Psoas muscle (tissue), 8 donors: ENCODE data around the gene NUP93. TPM values are rescaled to one million over a fixed set of nuclear protein-coding genes. Genes with fewer than 3 reads are reported as not detected.
"Not testable (repeated sequence)": the region's sequence is repeated elsewhere in the genome, so short reads cannot be mapped to it uniquely, and the experiment has no call there.

Source experiments
- ATAC-seq, 4 donors: fragments of 200-7000 bp; cut with Tn5 transposase; one replicate each; pipeline ENCODE4 v1.9.1; 2020; ENCODE audit warnings: moderate library complexity in 3 of 4, mild to moderate bottlenecking in 2 of 4
- DNase-seq, 2 donors: peaks; one replicate each; pipeline ENCODE4 v3.0.0-alpha.2; 2020
- H3K27ac ChIP-seq: fragments of 200-600 bp; one replicate; pipeline ENCODE4 v1.8.0; 2022
- H3K27me3 ChIP-seq, 3 donors: fragments of 200-600 bp in 1 of 3; one replicate each; pipeline versions ENCODE4 v1.6.1 to v1.8.0; 2013 to 2022; ENCODE audit warnings: low read length in 2 of 3, mild to moderate bottlenecking in 2 of 3, moderate library complexity in 1 of 3; ENCODE audit not compliant: insufficient read depth in 3 of 3
- H3K36me3 ChIP-seq, 2 donors: fragments of 200-600 bp in 1 of 2; one replicate each; pipeline versions ENCODE4 v1.6.1 to v1.8.0; 2013 to 2022; ENCODE audit warnings: low read depth in 1 of 2, mild to moderate bottlenecking in 1 of 2, moderate library complexity in 1 of 2; ENCODE audit not compliant: insufficient read depth in 1 of 2
- H3K4me1 ChIP-seq: fragments of 200-600 bp; one replicate; pipeline ENCODE4 v1.8.0; 2022
- H3K4me3 ChIP-seq: fragments of 200-600 bp; one replicate; pipeline ENCODE4 v1.8.0; 2022; ENCODE audit warnings: mild to moderate bottlenecking
- H3K9me3 ChIP-seq: fragments of 200-600 bp; one replicate; pipeline ENCODE4 v1.8.0; 2022
- WGBS, 3 donors: extraction: QIAGEN DNeasy Blood & Tissue Kit; methylation state at CpG; one replicate each; pipeline versions ENCODE4 v1.1.6 to v1.1.7; 2013; 5-methylcytosine and 5-hydroxymethylcytosine counted together
- intact Hi-C, 2 donors: fragments of 100-400 bp; cut with DNase I; formaldehyde crosslinking; loops; one replicate each; pipeline versions ENCODE4 v1.11.0 to v1.14.2; 2022
- polyA plus RNA-seq, 3 donors: library from polyadenylated mRNA; stranded (reverse); fragments of 200-250 nt; gene quantifications; one replicate each; pipeline ENCODE4 v1.2.3, GENCODE V29; 2013
- total RNA-seq, 4 donors: library from RNA; stranded (reverse); fragmentation: NEBNext Ultra II Directional in 2 of 4; extraction: Animal tissue kit (Norgen Biotek cat#: 25700) in 2 of 4; gene quantifications; one replicate each; pipeline versions ENCODE4 v1.2.1 to v1.2.4, GENCODE V29; 2021 to 2023
- TF ChIP-seq, protein P1 (sequence below): fragments of 200-600 bp; IDR thresholded peaks from one replicate; pipeline ENCODE4 v1.8.0; 2022; ENCODE audit warnings: antibody characterized with exemption
- donor health status: healthy with polysubstance abuse.
- donor health status: DM: no; HTN: no; CAD: no; lungs with moderate emphysema.
- donor health status: Bipolar disorder and iron deficiency.
- donor health status: healthy.
- donor health status: DM: yes; HTN: yes; CAD: no.
- donor health status: DM: no; HTN: no; CAD: no.
- donor health status: DM: no; HTN: no; CAD: no.
- donor health status: DM: yes; HTN: yes; CAD: no.

Gene NUP93
- total and polyA plus RNA-seq, 7 donors: 16.5 to 44.3 (median 25.5) TPM

DNA sequence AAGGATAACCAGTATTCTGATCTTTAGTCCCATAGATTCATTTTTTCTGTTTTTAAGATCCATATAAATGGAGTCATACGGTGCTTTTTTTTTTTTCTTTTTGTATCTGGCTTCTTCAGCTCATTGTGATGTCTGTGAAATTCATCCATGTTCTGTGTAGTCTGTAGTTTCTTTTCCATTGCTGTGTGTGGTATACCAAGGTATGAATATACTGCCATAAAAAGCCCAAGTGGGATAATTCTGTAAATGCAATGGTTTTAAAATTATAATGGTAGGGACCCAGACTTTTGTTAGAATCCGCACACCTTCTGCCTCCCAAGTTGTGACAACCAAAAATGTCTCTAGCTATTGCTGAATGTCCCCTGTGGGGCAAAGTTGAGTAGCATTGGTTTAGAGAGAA lies 7.6 kb downstream of the NUP93 start:
- no peak overlapping the region for H3K4me3 ChIP-seq
- no peak for ATAC-seq
- intact Hi-C loops: no loop called here
- TF ChIP-seq, protein P1, sequence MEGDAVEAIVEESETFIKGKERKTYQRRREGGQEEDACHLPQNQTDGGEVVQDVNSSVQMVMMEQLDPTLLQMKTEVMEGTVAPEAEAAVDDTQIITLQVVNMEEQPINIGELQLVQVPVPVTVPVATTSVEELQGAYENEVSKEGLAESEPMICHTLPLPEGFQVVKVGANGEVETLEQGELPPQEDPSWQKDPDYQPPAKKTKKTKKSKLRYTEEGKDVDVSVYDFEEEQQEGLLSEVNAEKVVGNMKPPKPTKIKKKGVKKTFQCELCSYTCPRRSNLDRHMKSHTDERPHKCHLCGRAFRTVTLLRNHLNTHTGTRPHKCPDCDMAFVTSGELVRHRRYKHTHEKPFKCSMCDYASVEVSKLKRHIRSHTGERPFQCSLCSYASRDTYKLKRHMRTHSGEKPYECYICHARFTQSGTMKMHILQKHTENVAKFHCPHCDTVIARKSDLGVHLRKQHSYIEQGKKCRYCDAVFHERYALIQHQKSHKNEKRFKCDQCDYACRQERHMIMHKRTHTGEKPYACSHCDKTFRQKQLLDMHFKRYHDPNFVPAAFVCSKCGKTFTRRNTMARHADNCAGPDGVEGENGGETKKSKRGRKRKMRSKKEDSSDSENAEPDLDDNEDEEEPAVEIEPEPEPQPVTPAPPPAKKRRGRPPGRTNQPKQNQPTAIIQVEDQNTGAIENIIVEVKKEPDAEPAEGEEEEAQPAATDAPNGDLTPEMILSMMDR: no peak
- H3K27me3 ChIP-seq: no peaks in the 10 kb centered on the region
- DNase-seq: no peak
- 80 to 95% (median 81%) methylated on average over 2 of the region's 2 CpGs for WGBS, 3 donors
- peaks cover 6% of the 10 kb centered on the region for H3K4me1 ChIP-seq
- H3K9me3 ChIP-seq: no peaks in the 10 kb centered on the region
- no peaks in the 10 kb centered on the region for H3K36me3 ChIP-seq
- H3K27ac ChIP-seq: no peak overlapping the region

- no peak for DNase-seq
- 78 to 95% (median 89%) methylated on average over 1 of the region's 1 CpG for WGBS, 3 donors
Measured at GRCh38 chr16:56738221-56738620, 8.3 kb downstream of the NUP93 start.

DNA sequence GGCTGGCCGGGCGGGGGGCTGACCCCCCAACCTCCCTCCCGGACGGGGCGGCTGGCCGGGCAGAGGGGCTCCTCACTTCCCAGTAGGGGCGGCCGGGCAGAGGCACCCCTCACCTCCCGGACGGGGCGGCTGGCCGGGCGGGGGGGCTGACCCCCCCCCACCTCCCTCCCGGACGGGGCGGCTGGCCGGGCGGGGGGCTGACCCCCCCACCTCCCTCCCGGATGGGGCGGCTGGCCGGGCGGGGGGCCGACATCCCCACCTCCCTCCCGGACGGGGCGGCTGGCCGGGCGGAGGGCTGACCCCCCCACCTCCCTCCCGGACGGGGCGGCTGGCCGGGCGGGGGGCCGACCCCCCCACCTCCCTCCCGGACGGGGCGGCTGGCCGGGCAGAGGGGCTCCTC lies 9.4 kb downstream of the NUP93 start:
- H3K36me3 ChIP-seq, H3K27me3 ChIP-seq, ATAC-seq, H3K9me3 ChIP-seq, H3K27ac ChIP-seq, H3K4me3 ChIP-seq, DNase-seq, intact Hi-C loops, H3K4me1 ChIP-seq: not testable (repeated sequence)
- WGBS, 3 donors: 87 to 100% (median 93%) methylated on average over 4 to 13 of the region's 38 CpGs

More at GRCh38 chr16:56738221-56738620, 8.3 kb downstream of the NUP93 start:
- intact Hi-C loops: no loop called here
- Histone ChIP-seq H3K27ac (no peak overlapping the region), H3K4me3 (no peak overlapping the region), H3K27me3 (no peaks in the 10 kb centered on the region), H3K9me3 (no peaks in the 10 kb centered on the region), H3K36me3 (no peaks in the 10 kb centered on the region), H3K4me1 (peaks cover 6% of the 10 kb centered on the region)
- TF ChIP-seq, protein P1: no peak
- ATAC-seq: no peak

- intact Hi-C loops: no loop called here
- H3K9me3 ChIP-seq: no peaks in the 10 kb centered on the region
- H3K4me1 ChIP-seq: peaks cover 9% of the 10 kb centered on the region
- WGBS, 3 donors: 38 to 59% (median 41%) methylated on average over 2 of the region's 2 CpGs
- H3K4me3 ChIP-seq: no peak overlapping the region
- H3K36me3 ChIP-seq: no peaks in the 10 kb centered on the region
- ATAC-seq (no peak), DNase-seq (no peak)
- no peaks in the 10 kb centered on the region for H3K27me3 ChIP-seq
- H3K27ac ChIP-seq: no peak overlapping the region
- TF ChIP-seq, protein P1: no peak
Measured at GRCh38 chr16:56741399-56741798, 11.5 kb downstream of the NUP93 start.

DNA sequence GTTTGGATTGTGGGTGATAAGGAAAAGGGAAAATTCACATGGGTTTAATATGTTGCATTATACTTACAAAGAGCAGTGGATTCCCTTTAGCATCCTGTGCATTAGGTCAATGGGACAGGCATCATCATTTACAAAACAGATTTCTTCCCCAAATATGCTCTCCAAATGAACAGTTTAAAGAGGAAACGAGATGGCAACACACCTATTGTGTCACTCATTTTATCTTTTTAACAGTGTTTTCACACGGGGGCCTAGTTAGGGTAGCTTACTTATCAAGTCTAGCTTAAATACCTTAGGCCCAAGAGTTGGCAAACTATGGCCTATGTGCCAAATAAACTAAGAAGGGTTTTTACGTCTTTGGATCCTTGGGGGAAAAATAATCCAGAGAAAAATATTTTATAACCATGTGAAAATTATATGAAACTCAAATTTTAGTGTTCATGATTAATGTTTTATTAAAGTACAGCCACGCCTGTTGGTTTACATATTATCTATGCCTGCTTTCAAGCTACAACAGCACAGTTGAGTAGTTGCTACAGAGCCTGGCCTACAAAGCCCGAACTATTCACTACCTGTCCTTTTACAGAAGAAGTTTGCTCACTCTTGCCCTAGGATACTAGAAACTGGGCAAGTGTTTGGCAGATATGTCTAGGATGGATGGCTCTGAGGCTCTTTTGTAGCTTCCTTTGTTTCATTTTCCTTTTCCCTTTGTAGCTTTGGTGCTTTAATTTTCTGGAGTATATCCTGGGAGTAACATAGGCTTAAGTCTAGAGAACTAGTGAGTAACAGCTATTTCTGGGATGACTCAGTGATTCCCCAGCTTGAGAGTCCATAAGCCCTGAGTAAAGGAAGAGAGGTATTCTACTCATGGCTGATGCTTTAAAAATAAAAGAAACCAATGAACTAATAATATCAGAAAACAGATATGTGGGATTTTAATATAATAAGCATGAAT lies 12.4 kb downstream of the NUP93 start:
- Histone ChIP-seq H3K27ac (no peak overlapping the region), H3K4me1 (peaks cover 9% of the 10 kb centered on the region), H3K9me3 (no peaks in the 10 kb centered on the region), H3K36me3 (no peaks in the 10 kb centered on the region), H3K4me3 (no peak overlapping the region), H3K27me3 (no peaks in the 10 kb centered on the region)
- 64 to 80% (median 74%) methylated on average over 5 of the region's 5 CpGs for WGBS, 3 donors
- intact Hi-C loops: no loop called here
- DNase-seq (no peak), ATAC-seq (peak in 3 of 4 donors; percentile 44 to 56 (median 52))
- TF ChIP-seq, protein P1: no peak
